A172 (cell line): Measurements from ENCODE around the gene GSAP. TPM values are rescaled to one million over a fixed set of nuclear protein-coding genes. Genes with fewer than 3 reads are reported as not detected.

Experiments used
- DNase-seq: peaks from one replicate; pipeline ENCODE4 v3.0.0-alpha.2; 2015; ENCODE audit warnings: low spot score
- total RNA-seq: library from RNA; depleted of rRNA; stranded (reverse); fragments of >200 nt; shearing (Covaris generic); gene quantifications from 2 replicates; pipeline ENCODE4 v1.2.3, GENCODE V29; 2014

Gene GSAP
- total RNA-seq, 1 experiment from 2014 or later, result 13.7 TPM

DNA sequence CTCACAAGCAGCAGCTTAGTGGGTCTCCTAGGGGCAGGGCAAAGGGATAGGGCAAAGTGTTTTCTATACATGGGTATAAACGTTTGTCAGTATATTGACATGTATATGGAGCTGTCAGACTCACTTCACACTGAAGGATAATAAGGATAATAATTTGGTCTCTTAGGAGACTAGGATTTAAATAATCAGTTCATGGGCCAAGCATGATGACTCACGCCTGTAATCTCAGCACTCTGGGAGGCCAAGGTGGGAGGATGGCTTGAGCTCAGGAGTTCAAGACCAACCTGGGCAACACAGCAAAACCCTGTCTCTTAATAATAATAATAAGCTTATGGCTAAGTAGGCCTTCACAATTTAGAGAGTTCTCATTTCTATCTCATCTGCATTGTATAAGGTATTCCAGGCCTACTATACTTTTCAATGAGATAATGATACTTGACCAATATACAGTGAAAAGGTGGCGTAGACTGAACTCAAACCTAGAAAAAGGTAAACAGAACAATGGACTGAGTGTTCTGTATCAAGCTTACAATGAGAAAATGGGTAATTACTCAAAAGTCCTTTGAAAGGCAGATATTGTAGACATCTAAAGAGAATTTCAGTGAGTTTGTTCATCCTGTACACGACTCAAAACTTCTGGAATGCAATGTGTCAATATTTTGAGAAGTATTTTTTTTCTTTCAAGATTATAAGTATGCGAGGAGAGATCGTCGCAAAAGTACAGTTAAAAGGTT, 7.0 kb downstream of the GSAP start:
- no peak for DNase-seq

DNA sequence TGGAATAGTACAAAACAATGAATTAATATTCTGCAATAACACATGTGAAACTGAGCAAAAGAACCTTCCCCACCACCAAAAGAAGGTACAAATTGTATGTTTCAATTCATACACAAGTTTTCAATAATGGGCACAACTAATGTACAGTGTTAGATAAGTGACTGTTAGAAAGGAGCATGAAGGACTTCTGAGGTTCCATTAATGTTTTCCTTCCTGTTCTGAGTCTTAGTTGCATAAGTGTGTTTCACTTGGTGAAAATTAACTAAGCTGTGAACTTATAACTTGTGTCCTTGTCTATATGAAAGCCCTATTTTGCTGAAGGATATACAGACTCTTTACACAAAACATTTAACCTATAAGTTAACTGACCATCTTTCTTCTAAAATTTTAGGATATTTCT, 8.2 kb downstream of the GSAP start:
- no peak for DNase-seq

DNA sequence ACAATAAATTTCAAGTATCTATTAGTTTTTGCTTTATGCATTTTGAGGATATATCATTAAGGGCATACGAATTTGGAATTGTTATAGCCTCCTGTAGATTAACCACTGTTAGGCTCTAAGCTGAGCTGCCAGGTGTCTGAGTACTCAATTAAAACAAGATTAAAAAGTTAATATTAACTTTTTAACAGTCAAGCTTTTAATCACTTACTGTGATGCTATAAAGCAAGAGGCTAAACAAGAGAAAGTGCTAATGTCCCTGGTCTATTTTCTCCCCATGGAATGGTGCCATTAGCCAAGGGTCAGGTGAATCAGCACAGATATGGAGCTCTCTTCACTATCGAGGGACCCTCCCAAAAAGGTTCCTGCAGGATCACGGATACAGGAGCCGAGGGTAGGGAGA, 9.7 kb downstream of the GSAP start:
- DNase-seq, result no peak

DNA sequence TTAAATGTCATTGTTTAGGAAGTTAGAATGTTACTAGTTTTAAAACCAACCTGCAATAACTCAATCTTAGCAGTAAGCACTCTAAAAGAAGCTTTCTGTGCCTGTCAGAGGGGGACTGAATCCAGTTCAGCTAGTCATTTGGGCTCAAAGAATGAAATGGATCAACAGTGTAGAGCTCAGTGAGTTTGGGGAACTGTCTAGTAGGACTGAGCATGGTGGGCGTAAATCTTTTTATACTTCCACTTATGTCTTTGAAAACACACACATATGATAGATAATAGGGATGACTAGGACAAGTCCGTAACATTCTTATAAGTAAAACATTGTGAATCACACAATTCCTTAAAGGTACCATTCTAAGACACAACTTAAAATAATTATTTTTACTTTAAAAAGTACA, 11.5 kb downstream of the GSAP start:
- DNase-seq, result no peak

DNA sequence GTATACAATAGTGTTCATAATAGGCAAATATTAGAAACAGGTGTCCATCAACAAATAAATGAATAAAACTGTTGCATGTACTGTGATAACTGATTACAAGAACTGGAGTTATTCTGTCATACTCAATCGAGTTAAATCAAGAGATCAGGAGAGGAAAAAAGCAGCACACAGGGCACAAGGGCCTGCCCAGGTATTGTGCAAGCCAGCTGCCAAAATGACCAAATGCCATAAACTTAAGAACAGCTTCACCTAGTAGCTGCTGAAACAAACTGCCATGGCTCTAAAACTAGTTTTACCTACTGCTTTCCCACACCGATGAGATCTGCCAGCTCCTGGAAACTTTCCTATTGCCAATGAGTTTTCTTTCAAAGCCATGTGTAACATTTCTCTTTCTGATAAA, 12.2 kb downstream of the GSAP start:
- DNase-seq, result no peak

DNA sequence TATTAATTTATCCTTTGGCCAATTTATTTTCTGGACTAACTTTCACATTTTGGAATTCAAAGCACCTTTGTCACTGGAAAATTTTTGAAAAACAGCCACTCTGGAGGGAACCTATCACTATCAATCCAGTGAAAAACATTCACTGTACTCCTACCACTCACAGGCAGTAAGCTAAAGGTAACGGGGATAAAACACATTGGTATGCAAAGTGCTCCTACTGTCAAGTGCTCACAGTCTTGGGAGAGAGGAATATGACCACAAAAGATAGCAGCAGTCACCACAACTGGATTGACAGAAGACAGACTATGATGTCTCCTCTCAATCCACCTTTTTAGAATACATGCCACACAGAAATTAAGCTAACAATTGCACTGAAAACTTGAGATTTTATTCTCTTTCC, 13.3 kb downstream of the GSAP start:
- DNase-seq, result no peak

DNA sequence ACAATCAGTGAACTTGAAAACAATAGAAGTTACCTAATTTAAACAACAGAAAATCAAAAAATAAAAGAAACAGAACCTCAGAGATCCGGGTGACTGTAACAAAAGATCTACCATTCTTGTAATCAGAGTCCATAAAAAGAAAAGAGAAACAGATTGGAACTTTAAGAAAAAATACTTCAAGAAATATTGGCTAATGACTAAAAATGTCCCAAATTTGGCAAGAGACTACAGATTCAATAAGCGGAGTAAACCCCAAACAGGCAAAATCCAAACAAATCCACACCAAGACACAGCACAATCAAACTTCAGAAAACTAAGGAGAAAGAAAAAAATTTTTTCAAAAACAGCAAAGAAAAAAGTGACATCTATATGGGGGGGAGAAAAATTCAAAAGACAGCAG, 15.1 kb downstream of the GSAP start:
- no peak for DNase-seq

DNA sequence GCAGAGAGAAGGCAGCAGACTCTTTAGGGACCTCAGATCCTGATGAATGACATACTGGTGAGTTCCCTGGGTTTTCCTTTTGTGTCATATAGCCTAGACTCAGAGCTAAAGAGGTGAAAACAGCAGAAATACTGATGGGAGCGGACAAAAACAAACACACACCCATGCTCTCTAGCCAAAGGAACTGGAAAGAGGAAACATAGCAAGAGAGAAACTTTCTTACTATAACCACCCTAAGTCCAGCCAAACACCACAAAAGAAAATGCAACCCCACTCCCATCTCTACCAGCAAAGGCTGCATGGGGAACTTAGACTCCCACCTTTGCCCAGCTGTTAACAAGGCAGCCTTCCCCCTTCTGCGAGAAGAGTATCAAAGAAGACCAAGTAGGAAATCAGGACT, 16.3 kb downstream of the GSAP start:
- no peak for DNase-seq

DNA sequence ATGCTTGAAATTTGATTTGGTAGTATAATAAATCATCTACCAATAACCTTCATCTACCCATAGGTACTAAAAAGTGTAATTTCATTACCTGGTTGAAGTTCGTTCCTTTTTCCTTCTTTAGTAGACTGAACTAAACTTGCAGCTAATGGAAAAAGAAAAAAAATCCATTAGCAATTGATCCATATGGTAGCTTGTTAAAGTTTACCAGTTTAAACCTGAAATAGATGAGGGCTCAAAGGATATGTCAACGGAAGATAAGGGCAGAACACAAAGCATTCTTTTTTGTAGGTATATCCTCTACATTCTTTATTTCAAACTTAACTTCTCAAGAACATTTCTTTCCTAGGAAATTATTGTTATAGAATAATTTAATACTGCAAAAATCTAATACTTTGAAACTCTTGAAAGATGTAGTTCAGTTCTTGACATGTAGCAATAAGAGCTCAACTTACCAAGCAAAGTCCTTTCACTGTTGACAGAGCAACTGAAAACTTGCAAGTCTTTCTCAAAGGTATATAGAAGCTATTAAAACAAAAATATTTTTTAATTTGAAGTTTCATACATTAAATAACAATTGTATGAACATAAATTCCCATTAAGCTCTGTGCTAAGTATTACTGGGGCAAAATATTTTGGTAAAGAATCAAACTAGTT, 19.1 kb downstream of the GSAP start:
- DNase-seq, result no peak

DNA sequence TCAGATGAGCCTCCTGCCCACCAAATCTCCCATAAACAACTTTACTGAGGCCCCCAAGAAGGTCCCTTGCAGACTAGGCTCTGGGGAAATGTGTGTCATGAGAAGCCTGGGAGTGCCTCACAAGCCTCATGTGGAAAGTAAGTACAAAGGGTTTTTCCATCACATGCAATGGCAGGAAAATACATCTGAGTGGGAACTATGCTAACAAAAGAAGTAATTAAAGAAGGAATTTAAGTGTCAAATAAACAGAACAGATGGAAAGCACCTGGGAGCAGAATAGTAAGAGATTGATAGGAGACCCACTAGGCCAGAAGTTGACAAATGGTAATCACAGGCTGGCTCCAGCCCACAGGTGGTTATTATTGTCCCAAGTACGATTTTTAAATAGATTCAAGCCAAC, 20.5 kb downstream of the GSAP start:
- DNase-seq, result no peak

DNA sequence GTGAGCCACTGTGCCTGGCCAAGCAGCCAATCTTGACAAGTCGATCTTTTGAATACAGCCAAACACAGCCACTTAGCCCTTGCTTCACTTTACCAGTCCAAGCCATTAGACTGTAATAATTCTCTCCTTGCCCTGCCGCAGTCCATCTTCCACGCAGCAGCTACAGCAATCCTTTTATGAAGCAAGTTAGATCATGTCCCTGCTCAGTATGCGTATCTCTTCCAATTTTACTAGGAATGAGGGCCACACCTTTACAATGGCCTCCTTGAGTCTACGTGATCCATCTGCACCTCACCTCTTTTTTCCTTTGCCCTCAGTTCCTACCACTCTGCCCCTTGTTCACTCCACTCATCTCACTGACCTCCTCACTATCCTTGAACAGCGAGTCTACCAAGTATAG, 22.2 kb downstream of the GSAP start:
- DNase-seq, result no peak

DNA sequence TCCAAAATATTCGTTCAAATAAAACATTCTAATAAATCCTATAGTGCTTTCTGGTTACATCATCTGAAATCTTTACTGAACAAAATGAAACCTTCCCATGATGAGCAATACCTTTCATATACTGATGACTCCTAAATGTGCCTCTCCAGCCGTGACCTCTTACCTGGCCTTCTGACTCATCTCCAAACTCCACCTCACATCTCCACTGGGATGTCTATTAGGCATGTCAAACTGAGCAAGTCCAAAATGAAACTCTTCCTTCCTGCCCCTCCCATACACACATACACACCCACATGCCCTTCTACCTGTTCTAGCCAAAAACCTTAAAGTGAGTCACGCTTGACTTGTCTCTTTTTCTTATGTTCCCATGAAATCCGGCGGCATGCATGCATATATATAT, 22.9 kb downstream of the GSAP start:
- DNase-seq, result peak; percentile 40

DNA sequence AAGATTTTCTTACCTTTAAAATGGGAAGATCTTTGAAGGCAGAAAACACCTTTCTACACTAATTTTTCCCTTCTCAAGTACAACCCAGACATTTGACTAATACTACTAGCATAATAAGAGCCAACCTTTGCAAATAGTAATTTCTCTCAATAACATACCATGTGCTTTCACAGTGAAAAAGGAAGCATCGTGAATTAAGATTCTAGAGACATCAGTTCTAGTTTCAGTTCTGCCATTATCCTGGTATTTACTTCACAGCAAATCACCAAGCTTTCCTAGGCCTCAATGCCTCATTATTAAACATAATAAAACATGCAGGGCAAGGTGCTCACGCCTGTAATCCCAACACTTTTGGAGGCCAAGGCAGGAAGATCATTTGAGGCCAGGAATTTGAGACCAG, 24.9 kb downstream of the GSAP start:
- DNase-seq, result no peak

DNA sequence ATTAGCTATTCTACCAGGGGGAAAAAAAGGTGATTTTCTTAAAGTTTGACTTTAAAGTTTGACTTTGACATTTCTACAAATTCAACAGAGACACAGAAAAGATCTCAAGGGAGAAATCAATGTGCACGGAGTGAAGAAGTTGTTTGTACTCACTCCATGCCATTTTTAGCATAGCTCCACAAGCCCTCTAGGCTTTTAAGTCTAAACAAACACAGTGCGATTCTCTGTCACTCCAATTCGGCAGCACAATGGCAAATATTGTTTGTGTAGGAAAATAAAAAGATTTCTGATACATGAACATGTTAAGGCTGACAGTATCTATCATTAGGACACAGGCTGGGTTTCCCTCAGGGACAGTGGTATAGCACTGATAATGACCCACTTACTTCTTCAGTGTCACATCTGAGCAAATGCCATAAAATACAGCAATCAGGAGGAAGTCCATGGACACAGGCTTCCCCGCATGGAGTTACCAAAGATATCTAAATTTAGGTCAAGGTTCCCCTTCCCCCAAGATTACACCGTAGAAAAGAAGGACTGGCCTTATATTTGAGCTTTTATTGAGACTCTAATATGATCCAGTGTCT, 28.0 kb downstream of the GSAP start:
- DNase-seq, result no peak

DNA sequence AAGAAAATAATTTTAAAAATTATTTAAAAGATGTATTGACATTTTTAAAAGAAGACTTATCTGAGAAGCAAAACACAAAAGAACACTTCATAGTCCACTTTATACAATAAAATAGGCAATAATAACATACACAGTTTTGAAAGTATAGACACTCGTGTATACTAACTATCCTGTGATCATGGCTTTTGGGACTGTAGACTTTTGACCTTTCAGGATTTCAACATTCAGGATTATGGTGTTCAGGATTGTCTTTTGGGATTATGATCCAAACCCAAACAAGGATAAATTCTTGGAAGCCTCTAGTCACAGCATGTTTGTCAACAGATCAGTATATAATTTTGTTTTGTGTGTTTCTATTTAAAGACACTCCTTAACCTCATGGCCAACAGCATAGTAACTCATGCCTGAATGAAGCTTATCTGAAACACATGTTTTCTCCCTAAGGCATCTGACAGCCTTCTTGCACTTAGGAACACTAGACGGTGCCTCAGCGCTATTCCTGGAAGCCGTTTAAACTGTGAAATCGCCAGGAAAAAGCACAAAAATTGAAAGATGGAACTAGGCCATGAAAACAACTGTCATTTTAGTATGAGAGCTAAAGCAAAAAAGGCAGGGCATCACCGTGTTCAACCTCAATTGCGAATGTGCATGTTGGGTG, 29.9 kb downstream of the GSAP start:
- DNase-seq, result no peak

DNA sequence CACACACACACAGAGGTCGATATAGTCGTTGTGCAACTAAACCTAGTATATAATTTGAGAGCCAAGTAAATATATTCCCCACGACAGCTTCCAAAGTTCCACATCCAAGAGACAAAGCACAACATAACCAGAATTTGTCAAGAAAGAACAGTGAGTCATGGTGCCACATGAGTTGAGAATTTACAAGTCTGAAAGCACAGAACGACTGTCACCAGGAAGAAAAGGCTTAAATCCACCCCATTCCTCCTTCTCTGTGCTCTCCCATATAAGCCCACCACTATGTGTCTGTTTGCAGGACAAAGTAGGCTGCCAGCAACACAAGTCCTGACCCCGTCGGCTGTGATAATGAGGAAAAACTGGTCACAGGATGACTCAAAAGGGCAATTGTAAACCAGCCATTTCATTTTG, 32.8 kb downstream of the GSAP start:
- no peak for DNase-seq

DNA sequence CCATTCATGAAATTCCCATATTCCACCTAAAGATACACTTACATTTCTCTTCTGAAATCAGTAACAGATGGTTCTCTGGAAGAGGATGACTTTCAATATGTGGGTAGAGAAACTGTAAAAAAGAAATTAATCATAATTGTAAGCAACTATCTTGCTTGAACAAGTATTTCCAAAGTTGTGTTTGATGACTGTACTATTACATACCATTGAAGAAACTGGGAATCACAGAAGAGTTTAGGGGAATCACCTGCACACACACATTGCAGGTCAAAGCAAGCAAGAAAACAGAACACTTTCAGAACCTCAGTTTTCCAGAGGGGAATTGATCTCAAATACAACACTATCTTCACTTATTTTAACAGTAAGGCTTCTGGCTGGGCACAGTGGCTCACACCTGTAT, 33.6 kb downstream of the GSAP start:
- no peak for DNase-seq

DNA sequence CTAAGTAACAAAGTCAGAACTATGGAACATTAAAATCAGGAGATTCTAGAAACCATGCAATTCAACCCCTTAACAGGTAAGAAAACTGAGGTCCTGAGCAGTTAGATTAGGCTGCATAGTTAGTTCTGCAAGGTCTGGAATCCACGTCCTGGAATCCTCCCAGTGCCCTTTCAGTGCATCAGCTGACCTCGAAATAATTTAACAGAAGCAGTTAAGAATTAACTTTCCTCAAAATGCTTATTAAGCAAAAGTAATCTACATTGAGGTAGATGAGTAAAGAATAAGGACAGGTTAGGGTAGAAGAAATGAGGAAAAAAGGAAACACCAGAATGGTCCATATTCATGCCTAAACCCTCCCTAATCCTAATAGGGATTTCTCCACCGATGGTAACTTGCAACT, 37.6 kb downstream of the GSAP start:
- DNase-seq, result no peak

DNA sequence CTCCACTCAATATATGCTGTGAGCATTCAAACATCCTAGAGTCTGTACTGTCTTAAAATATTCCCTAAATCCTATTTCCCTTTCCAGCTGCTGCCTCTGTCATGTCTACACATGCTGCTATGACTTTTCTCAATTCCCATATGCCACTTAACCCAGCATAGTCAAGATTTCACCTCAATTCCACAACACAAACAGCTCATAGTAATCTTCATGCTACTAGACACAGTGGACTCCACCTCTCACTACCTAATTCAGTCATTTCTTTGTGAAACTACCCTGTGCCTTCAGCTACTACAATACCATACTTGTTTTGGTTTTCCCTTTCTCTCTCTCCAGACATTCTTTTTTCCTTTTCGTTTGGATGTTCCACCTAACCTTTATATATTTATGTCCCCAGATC, 45.5 kb downstream of the GSAP start:
- DNase-seq, result no peak

DNA sequence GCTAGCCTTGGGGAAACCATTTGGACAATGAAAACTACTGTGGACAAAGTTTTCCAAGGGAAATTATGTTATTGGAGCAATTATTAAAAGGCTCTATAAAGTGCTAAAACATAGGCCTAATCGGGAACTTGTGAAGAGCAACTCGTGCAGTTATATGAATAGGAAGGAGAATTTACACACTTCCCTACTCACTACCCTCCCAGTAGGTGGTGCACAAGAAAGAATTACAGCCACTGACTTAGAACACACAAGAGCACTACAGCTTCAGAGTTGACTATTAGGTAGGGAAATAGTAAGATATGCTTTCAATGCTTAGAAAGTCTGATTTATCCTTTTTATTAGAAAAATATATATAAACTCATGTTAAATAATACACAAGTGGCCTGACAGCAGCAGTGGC, 47.2 kb downstream of the GSAP start:
- DNase-seq, result no peak

DNA sequence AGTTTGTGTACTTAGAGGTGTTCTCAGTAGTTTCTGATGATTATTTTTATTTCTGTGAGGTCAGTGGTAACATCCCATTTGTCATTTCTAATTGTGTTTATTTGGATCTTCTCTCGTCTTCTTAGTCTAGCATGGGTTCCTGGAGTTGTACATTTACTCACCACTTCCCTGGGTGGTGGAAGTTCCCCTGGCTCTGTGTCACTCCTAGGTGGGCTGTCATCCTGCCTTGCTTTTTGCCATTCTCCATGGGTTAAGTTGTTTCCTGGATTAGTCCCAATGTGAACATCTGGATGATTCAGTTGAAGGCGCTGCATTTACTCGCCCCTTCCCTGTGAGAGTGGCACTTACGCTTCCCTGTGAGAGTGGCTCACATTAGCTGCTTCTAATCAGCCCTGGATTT, 48.2 kb downstream of the GSAP start:
- DNase-seq, result no peak

DNA sequence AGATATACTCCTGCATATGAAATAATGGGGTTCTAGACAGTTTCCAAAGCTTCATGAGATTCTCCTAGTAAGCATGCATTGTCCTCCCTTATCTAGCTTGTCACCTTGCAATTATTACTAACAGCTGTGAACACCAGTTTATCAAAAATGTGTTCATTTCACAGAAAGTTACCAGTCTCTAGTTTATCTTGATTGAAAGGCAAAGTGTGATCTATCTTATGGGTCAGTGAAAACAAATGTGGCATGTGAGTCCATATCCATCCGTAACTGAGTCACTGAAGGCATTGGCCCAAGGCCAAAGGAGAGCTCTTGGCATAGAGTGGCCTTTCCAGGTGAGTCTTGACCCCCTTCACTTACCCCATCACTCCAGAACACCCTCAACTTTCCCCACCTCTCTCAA, 53.2 kb downstream of the GSAP start:
- DNase-seq, result no peak

DNA sequence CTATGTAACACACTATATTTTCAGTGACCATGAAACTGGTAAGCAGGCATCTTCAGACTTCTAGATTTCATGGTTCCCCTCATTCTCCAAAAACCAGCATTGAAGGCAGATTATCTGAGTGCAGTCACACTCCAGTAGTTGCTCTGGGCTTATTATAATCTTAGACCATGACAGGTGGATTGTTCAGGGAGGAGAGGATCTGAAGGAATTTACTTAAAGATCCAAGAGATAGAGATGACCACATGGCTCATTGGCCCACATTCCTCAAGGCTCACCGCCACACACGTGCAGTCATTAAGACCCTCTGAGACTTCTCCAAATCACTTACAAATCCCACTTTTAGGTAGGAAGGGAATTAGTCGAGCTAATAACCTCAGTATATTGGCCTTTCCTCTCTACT, 55.2 kb downstream of the GSAP start:
- DNase-seq, result no peak
